K562 (cell line): ENCODE measurements around the gene LCN1. TPM values are rescaled to one million over a fixed set of nuclear protein-coding genes. Genes with fewer than 3 reads are reported as not detected.
A peak's percentile ranks its signal among the peaks of the same experiment; 100 is the strongest.

Source experiments
- BRD4 ChIP-seq: fragments of 200-600 bp; sonication (generic); IDR thresholded peaks from 2 replicates; pipeline ENCODE4 v1.6.1; 2017; ENCODE audit warnings: inconsistent platforms
- CAMTA2 ChIP-seq: fragments of 250-450 bp; sonication (Bioruptor Pico); conservative IDR thresholded peaks from 2 replicates; pipeline ENCODE4 v1.5.1; 2022
- CLOCK ChIP-seq: fragments of 250-450 bp; sonication (Bioruptor Pico); IDR thresholded peaks from 2 replicates; pipeline ENCODE4 v1.4.0; 2020; ENCODE audit warnings: mild to moderate bottlenecking, moderate library complexity, borderline replicate concordance
- CREB3 ChIP-seq: fragments of 450-650 bp; conservative IDR thresholded peaks from 2 replicates; pipeline ENCODE4 v1.6.1; 2016; ENCODE audit warnings: missing genetic modification characterization, low read depth, mild to moderate bottlenecking, missing compliant biosample characterization, moderate library complexity
- DEAF1 ChIP-seq: fragments of 450-650 bp; formaldehyde crosslinking; IDR thresholded peaks from 2 replicates; pipeline ENCODE4 v1.4.0; 2020; ENCODE audit warnings: mild to moderate bottlenecking, moderate library complexity
- FOSL1 ChIP-seq: fragments of 200-800 bp; sonication (Bioruptor generic); conservative IDR thresholded peaks from 2 replicates; pipeline ENCODE4 v1.6.1; 2016; ENCODE audit warnings: missing genetic modification characterization, missing compliant biosample characterization
- GTF3C2 ChIP-seq: IDR thresholded peaks from 3 replicates; pipeline ENCODE4 v1.6.1; 2011; ENCODE audit warnings: borderline replicate concordance, mild to moderate bottlenecking, moderate library complexity; ENCODE audit not compliant: insufficient read length; ENCODE audit errors: extremely low read depth
- HOXB6 ChIP-seq: fragments of 250-450 bp; sonication (Bioruptor Pico); IDR thresholded peaks from 2 replicates; pipeline ENCODE4 v1.5.1; 2022; ENCODE audit warnings: mild to moderate bottlenecking, borderline replicate concordance
- HSF4 ChIP-seq: fragments of 250-450 bp; sonication (Bioruptor Pico); IDR thresholded peaks from 2 replicates; pipeline ENCODE4 v2.1.2; 2022; ENCODE audit warnings: mild to moderate bottlenecking, moderate library complexity, borderline replicate concordance
- MCM3 ChIP-seq: fragments of 450-650 bp; IDR thresholded peaks from 2 replicates; pipeline ENCODE4 v1.6.1; 2016
- MTA3 ChIP-seq: fragments of 450-650 bp; formaldehyde crosslinking; IDR thresholded peaks from 2 replicates; pipeline ENCODE4 v1.6.1; 2017; ENCODE audit warnings: mild to moderate bottlenecking, borderline replicate concordance
- NCOA4 ChIP-seq: fragments of 450-650 bp; IDR thresholded peaks from 2 replicates; pipeline ENCODE4 v1.6.1; 2018; ENCODE audit warnings: mild to moderate bottlenecking; ENCODE audit not compliant: partially characterized antibody
- NELFE ChIP-seq: IDR thresholded peaks from 2 replicates; pipeline ENCODE4 v1.6.1; 2011; ENCODE audit warnings: mild to moderate bottlenecking; ENCODE audit not compliant: insufficient read depth, insufficient read length
- SAFB2 ChIP-seq: fragments of 200-400 bp; formaldehyde crosslinking; IDR thresholded peaks from 2 replicates; pipeline ENCODE4 v1.6.1; 2018; ENCODE audit warnings: borderline replicate concordance, low read length, low read depth, moderate library complexity; ENCODE audit not compliant: severe bottlenecking
- SIRT6 ChIP-seq: IDR thresholded peaks from one replicate; pipeline ENCODE4 v1.6.1; 2012; ENCODE audit warnings: low read depth, mild to moderate bottlenecking, control low read depth, inconsistent platforms, low read length, moderate library complexity
- SMAD3 ChIP-seq: fragments of 450-650 bp; formaldehyde crosslinking; conservative IDR thresholded peaks from 2 replicates; pipeline ENCODE4 v1.4.0; 2020; ENCODE audit warnings: mild to moderate bottlenecking
- TEAD1 ChIP-seq, 2 experiments: fragments of 450-650 bp in 1 of 2; sonication (generic) in 1 of 2; formaldehyde crosslinking; IDR thresholded peaks; 2 replicates each; pipeline versions ENCODE4 v1.4.0 to v1.8.0; 2020 to 2022; ENCODE audit warnings: mild to moderate bottlenecking in 2 of 2, missing genetic modification reagents in 1 of 2
- TSC22D4 ChIP-seq: fragments of 450-650 bp; IDR thresholded peaks from 2 replicates; pipeline ENCODE4 v1.6.1; 2016; ENCODE audit warnings: missing genetic modification characterization, missing biosample characterization, control low read depth
- ZBTB17 ChIP-seq: fragments of 450-650 bp; formaldehyde crosslinking; IDR thresholded peaks from 2 replicates; pipeline ENCODE4 v1.4.0; 2020; ENCODE audit warnings: mild to moderate bottlenecking
- ZFPM2 ChIP-seq: fragments of 250-450 bp; sonication (Bioruptor Pico); IDR thresholded peaks from 2 replicates; pipeline ENCODE4 v1.5.1; 2022; ENCODE audit warnings: mild to moderate bottlenecking
- polyA plus RNA-seq, 8 experiments: library from polyadenylated mRNA; depleted of rRNA in 4 of 8; stranded (reverse) in 5 of 8; unstranded in 3 of 8; fragments of >200 nt; fragmentation: Nextera tagmentation in 2 of 8; fragmentation: Illumina TruSeq in 1 of 8; extraction: Ambion mirVana in 2 of 8; extraction: Trizol in 1 of 8; gene quantifications; 2 replicates each; pipeline versions ENCODE4 v1.2.1 to v1.2.3, GENCODE V29; 2011 to 2014; ENCODE audit warnings: inconsistent platforms in 1 of 8, missing spikeins in 1 of 8
- total RNA-seq, 7 experiments: library from RNA; depleted of rRNA in 6 of 7; stranded (reverse); fragments of >200 nt in 6 of 7; fragmentation: Illumina TruSeq in 2 of 7; extraction: Trizol in 2 of 7; gene quantifications; 2 replicates each; pipeline versions ENCODE4 v1.2.1 to v1.2.3, GENCODE V29; 2011 to 2021; ENCODE audit warnings: low replicate concordance in 1 of 7

Gene LCN1
- total and polyA plus RNA-seq, 9 of the 15 experiments (the other 6 are each of a cell fraction or from before 2014, with no cell fraction given): not detected

GRCh38 chr9:135480071-135480939 lies 40.9 kb upstream of the LCN1 start (continued):
- no peak for TF ChIP-seq CLOCK
- TF ChIP-seq DEAF1 (CRISPR knock-in tag): no peak
- no peak for TF ChIP-seq BRD4
- no peak for TF ChIP-seq ZBTB17 (CRISPR knock-in tag)
- TF ChIP-seq HOXB6 (CRISPR knock-in tag): no peak
- 0 out of 2 replicates have a peak, but pooled peaks have one; percentile 46 for TF ChIP-seq MTA3
- no peak for TF ChIP-seq SAFB2
- TF ChIP-seq GTF3C2: no peak
- TF ChIP-seq CAMTA2 (CRISPR knock-in tag): no peak
- no peak for TF ChIP-seq TSC22D4 (tag)
- no peak for TF ChIP-seq ZFPM2
- no peak for TF ChIP-seq TEAD1 (CRISPR knock-in tag; IDR thresholded peaks at IDR 0.05)
- no peak for TF ChIP-seq NCOA4
- TF ChIP-seq NELFE: no peak
- TF ChIP-seq MCM3: no peak
- no peak for TF ChIP-seq SIRT6
- TF ChIP-seq HSF4 (CRISPR knock-in tag): no peak
- no peak for TF ChIP-seq FOSL1
- TF ChIP-seq SMAD3 (CRISPR knock-in tag): no peak
- TF ChIP-seq CREB3 (tag): no peak
